Activated CD8-positive, alpha-beta memory T cell treated with anti-CD3 and anti-CD28 coated beads for 36 hours (primary cell): Measurements from ENCODE around the gene ICAM1. TPM values are rescaled to one million over a fixed set of nuclear protein-coding genes. Genes with fewer than 3 reads are reported as not detected.

Experiments
- CTCF ChIA-PET: fragments of 350-600 bp; sonication (Branson Sonifier 250); formaldehyde crosslinking; loops from one replicate; lab custom pipeline; 2021; ENCODE audit warnings: antibody characterized with exemption; lab: Charles Lee
- POLR2A ChIA-PET: fragments of 350-600 bp; sonication (Branson Sonifier 250); formaldehyde crosslinking; loops from one replicate; lab custom pipeline; 2021; ENCODE audit warnings: antibody characterized with exemption; lab: Charles Lee
- total RNA-seq, 2 experiments: library from RNA; stranded (reverse); gene quantifications; one replicate each; pipeline ENCODE4 v1.2.3, GENCODE V29; 2021

Gene ICAM1
- total RNA-seq, 2 experiments from 2014 or later = 57.2 to 57.8 TPM

- ChIA-PET CTCF (interaction anchor here (0.6 to 1.0 kb wide), 5 partner anchors 11 to 208 kb away, joined by 3 to 5 read pairs (median 4); partner anchors contain the start of gene TYK2), POLR2A (interaction anchor here (0.5 kb wide), 1 partner anchor 21 kb away, joined by 3 read pairs; no protein-coding TSS in a partner anchor)
These were observed 25.1 kb downstream of the ICAM1 start for GRCh38 chr19:10295847-10296591.

- ChIA-PET CTCF (no interaction called here), POLR2A (interaction anchor here (0.7 kb wide), 1 partner anchor 39 kb away, joined by 3 read pairs; no protein-coding TSS in a partner anchor)
These were observed 28.9 kb downstream of the ICAM1 start for GRCh38 chr19:10299545-10300458.

GRCh38 chr19:10305139-10305806, 34.4 kb downstream of the ICAM1 start:
- ChIA-PET POLR2A (no interaction called here), CTCF (interaction anchor here (0.9 to 1.4 kb wide), 2 partner anchors 34 to 75 kb away, joined by 3 read pairs; partner anchors contain the start of genes ICAM1 and TYK2)

GRCh38 chr19:10306327-10306726, 35.4 kb downstream of the ICAM1 start:
- ChIA-PET POLR2A (interaction anchor here (0.6 kb wide), 1 partner anchor 74 kb away, joined by 5 read pairs; the partner anchor contains the start of gene TYK2), CTCF (interaction anchor here (0.7 to 1.5 kb wide), 4 partner anchors 10 to 156 kb away, joined by 3 to 4 read pairs (median 3); partner anchors contain the start of gene ICAM1)

GRCh38 chr19:10309423-10309822, 38.5 kb downstream of the ICAM1 start, which contains the start of gene ZGLP1:
Gene ZGLP1, minus strand, starts transcription at chr19:10309815.
- POLR2A ChIA-PET = no interaction called here
- CTCF ChIA-PET = interaction anchor here (0.7 kb wide), 1 partner anchor 16 kb away, joined by 3 read pairs; no protein-coding TSS in a partner anchor

GRCh38 chr19:10315335-10316214, 44.7 kb downstream of the ICAM1 start, which contains the start of gene FDX2:
Gene FDX2, minus strand, starts transcription at chr19:10316015. Its CDS starts 19 bp downstream, at chr19:10315996.
- CTCF ChIA-PET = interaction anchor here (0.6 to 1.8 kb wide), 3 partner anchors 44 to 88 kb away, joined by 3 to 10 read pairs (median 3); no protein-coding TSS in a partner anchor
- POLR2A ChIA-PET = no interaction called here

GRCh38 chr19:10316229-10317044, 45.5 kb downstream of the ICAM1 start:
- ChIA-PET POLR2A (interaction anchor here (0.5 to 0.8 kb wide), 3 partner anchors 20 to 237 kb away, joined by 3 to 5 read pairs (median 3); partner anchors contain the start of gene ICAM1), CTCF (interaction anchor here (0.5 to 1.7 kb wide), 2 partner anchors 58 to 196 kb away, joined by 4 to 5 read pairs; partner anchors contain the start of gene EIF3G)

GRCh38 chr19:10317045-10317856, 46.3 kb downstream of the ICAM1 start:
- ChIA-PET CTCF (interaction anchor here (0.5 to 1.7 kb wide), 2 partner anchors 59 to 197 kb away, joined by 4 to 5 read pairs; partner anchors contain the start of gene EIF3G), POLR2A (interaction anchor here (0.6 to 0.8 kb wide), 2 partner anchors 21 to 46 kb away, joined by 3 read pairs; partner anchors contain the start of gene ICAM1)

- ChIA-PET CTCF (interaction anchor here (1.1 to 1.7 kb wide), 3 partner anchors 44 to 59 kb away, joined by 3 to 5 read pairs (median 3); no protein-coding TSS in a partner anchor), POLR2A (interaction anchor here (1.0 kb wide), 1 partner anchor 15 kb away, joined by 3 read pairs; the partner anchor contains the start of gene RAVER1)
These were observed 47.0 kb downstream of the ICAM1 start for GRCh38 chr19:10317857-10318462.

GRCh38 chr19:10318807-10319682, 48.1 kb downstream of the ICAM1 start:
- ChIA-PET CTCF (interaction anchor here (1.1 kb wide), 2 partner anchors 45 to 48 kb away, joined by 3 read pairs; no protein-coding TSS in a partner anchor), POLR2A (interaction anchor here (0.7 to 1.0 kb wide), 2 partner anchors 14 to 1281 kb away, joined by 3 to 4 read pairs; partner anchors contain the start of gene RAVER1)

GRCh38 chr19:10320602-10321416, 49.9 kb downstream of the ICAM1 start:
- ChIA-PET POLR2A (interaction anchor here (0.7 to 0.8 kb wide), 2 partner anchors 12 to 13 kb away, joined by 7 read pairs; no protein-coding TSS in a partner anchor), CTCF (interaction anchor here (0.6 kb wide), 1 partner anchor 23 kb away, joined by 4 read pairs; no protein-coding TSS in a partner anchor)

GRCh38 chr19:10321417-10321797, 50.5 kb downstream of the ICAM1 start:
- CTCF ChIA-PET = no interaction called here

More at GRCh38 chr19:10321417-10321797, 50.5 kb downstream of the ICAM1 start:
- POLR2A ChIA-PET = no interaction called here
